HG03159 (cell line): ENCODE results near the gene ANKRD40.
"Not testable (repeated sequence)": the region's sequence is repeated elsewhere in the genome, so short reads cannot be mapped to it uniquely, and the experiment has no call there.

ENCODE experiments used
- ATAC-seq: cut with Tn5 transposase; IDR thresholded peaks from one replicate; pipeline ENCODE4 v1.9.1; 2021; ENCODE audit warnings: mild to moderate bottlenecking, moderate library complexity; ENCODE audit not compliant: unreplicated experiment

ANKRD40 gene

GRCh38 chr17:50687200-50688066 is 20.3 kb downstream of the ANKRD40 start:
- no peak for ATAC-seq

- no peak for ATAC-seq
These were observed 21.1 kb downstream of the ANKRD40 start for GRCh38 chr17:50686494-50687199.

GRCh38 chr17:50685691-50686493 is 21.8 kb downstream of the ANKRD40 start:
- ATAC-seq = no peak

- no peak for ATAC-seq
These were observed 22.4 kb downstream of the ANKRD40 start for GRCh38 chr17:50685334-50685665.

- ATAC-seq = no peak
These were observed 22.9 kb downstream of the ANKRD40 start for GRCh38 chr17:50684612-50685333.

- no peak for ATAC-seq
These were observed 23.5 kb downstream of the ANKRD40 start for GRCh38 chr17:50684288-50684611.

GRCh38 chr17:50683434-50684287 is 24.1 kb downstream of the ANKRD40 start:
- no peak for ATAC-seq

- no peak for ATAC-seq
These were observed 24.8 kb downstream of the ANKRD40 start for GRCh38 chr17:50682938-50683337.

- no peak for ATAC-seq
These were observed 25.3 kb downstream of the ANKRD40 start for GRCh38 chr17:50682441-50682840.

GRCh38 chr17:50681263-50682200 is 26.2 kb downstream of the ANKRD40 start:
- ATAC-seq = no peak

- ATAC-seq = not testable (repeated sequence)
These were observed 27.0 kb downstream of the ANKRD40 start for GRCh38 chr17:50680543-50681262.

- ATAC-seq = no peak
These were observed 27.6 kb downstream of the ANKRD40 start for GRCh38 chr17:50680126-50680525.

GRCh38 chr17:50679008-50679544 is 28.6 kb downstream of the ANKRD40 start:
- no peak for ATAC-seq

GRCh38 chr17:50677851-50678375 is 29.8 kb downstream of the ANKRD40 start:
- ATAC-seq = no peak

- ATAC-seq = no peak
These were observed 31.4 kb downstream of the ANKRD40 start for GRCh38 chr17:50676065-50676975.

- no peak for ATAC-seq
These were observed 32.1 kb downstream of the ANKRD40 start for GRCh38 chr17:50675627-50676026.

GRCh38 chr17:50675190-50675589 is 32.5 kb downstream of the ANKRD40 start:
- ATAC-seq = no peak
